A549 (cell line): Measurements from ENCODE around the gene UNKL. TPM values are rescaled to one million over a fixed set of nuclear protein-coding genes. Genes with fewer than 3 reads are reported as not detected.

ENCODE experiments used
- ATAC-seq, 2 experiments: fragments of 200-7000 bp in 1 of 2; fragments of >200 bp in 1 of 2; cut with Nextera tagmentation in 1 of 2; cut with Tn5 transposase in 1 of 2; 3 replicates each; pipeline versions ENCODE4 v1.8.0 to v1.9.1; 2018 to 2020; ENCODE audit warnings: mild to moderate bottlenecking in 1 of 2, moderate library complexity in 1 of 2
- CTCF ChIA-PET: fragments of 300-600 bp; sonication (Branson Sonifier 250); formaldehyde crosslinking; extraction: SDS; loops from one replicate; lab custom pipeline; 2021; ENCODE audit warnings: antibody characterized with exemption, inconsistent platforms; lab: Yijun Ruan, JAX
- POLR2A ChIA-PET: fragments of 350-600 bp; formaldehyde crosslinking; extraction: SDS; loops from one replicate; lab custom pipeline; 2021; ENCODE audit warnings: antibody characterized with exemption, inconsistent platforms; lab: Yijun Ruan, JAX
- DNase-seq, 2 experiments: peaks; one replicate each; pipeline versions ENCODE4 v3.0.0 to v3.0.0-alpha.2; 2011 to 2016; ENCODE audit warnings: low read depth in 1 of 2, low spot score in 1 of 2
- FAIRE-seq: peaks from 2 replicates; lab custom pipeline; 2011; peaks lifted over from hg19 to GRCh38; lab: Jason Lieb, UNC
- H3K27ac ChIP-seq, 2 experiments: fragments of >200 bp; sonication (Bioruptor Twin); formaldehyde crosslinking; 3 replicates each; pipeline ENCODE4 v1.5.1; 2016 to 2017
- H3K4me1 ChIP-seq: fragments of >200 bp; sonication (Bioruptor Twin); formaldehyde crosslinking; 3 replicates; pipeline ENCODE4 v1.6.1; 2016
- H3K4me2 ChIP-seq: fragments of >200 bp; sonication (Bioruptor Twin); formaldehyde crosslinking; 3 replicates; pipeline ENCODE4 v1.6.1; 2016
- H3K4me3 ChIP-seq: fragments of >200 bp; sonication (Bioruptor Twin); formaldehyde crosslinking; 3 replicates; pipeline ENCODE4 v1.5.1; 2016
- H3K9me3 ChIP-seq: fragments of >200 bp; sonication (Bioruptor Twin); formaldehyde crosslinking; 3 replicates; pipeline ENCODE4 v1.6.1; 2016
- CBX2 ChIP-seq: fragments of 200-600 bp; sonication (generic); IDR thresholded peaks from 2 replicates; pipeline ENCODE4 v1.6.1; 2016; ENCODE audit warnings: low read depth, mild to moderate bottlenecking, borderline replicate concordance
- ELK1 ChIP-seq: fragments of 150-350 bp; IDR thresholded peaks from 2 replicates; pipeline ENCODE4 v1.6.1; 2014; ENCODE audit warnings: low read depth, mild to moderate bottlenecking, low read length
- FOSB ChIP-seq: fragments of 250-450 bp; sonication (Bioruptor Pico); IDR thresholded peaks from 2 replicates; pipeline ENCODE4 v1.5.0; 2020; ENCODE audit warnings: mild to moderate bottlenecking, moderate library complexity
- FOSL2 ChIP-seq, 2 experiments: fragments of 450-650 bp in 1 of 2; fragments of >200 bp in 1 of 2; sonication (Bioruptor Twin) in 1 of 2; formaldehyde crosslinking; IDR thresholded peaks; 2 replicates each; pipeline versions ENCODE4 v1.5.0 to v1.6.1; 2016 to 2020; ENCODE audit warnings: mild to moderate bottlenecking in 1 of 2, moderate library complexity in 1 of 2
- JUNB ChIP-seq: fragments of >200 bp; sonication (Bioruptor Twin); formaldehyde crosslinking; IDR thresholded peaks from 2 replicates; pipeline ENCODE4 v1.6.1; 2016
- NR3C1 ChIP-seq: fragments of >200 bp; sonication (Bioruptor Twin); formaldehyde crosslinking; IDR thresholded peaks from 3 replicates; pipeline ENCODE4 v1.6.1; 2017
- RCOR1 ChIP-seq: fragments of 150-350 bp; IDR thresholded peaks from 2 replicates; pipeline ENCODE4 v1.6.1; 2014; ENCODE audit warnings: antibody characterized with exemption, low read length, low read depth
- TP53 ChIP-seq: fragments of 250-450 bp; sonication (Bioruptor Pico); IDR thresholded peaks from 2 replicates; pipeline ENCODE4 v1.5.0; 2021; ENCODE audit warnings: mild to moderate bottlenecking, moderate library complexity
- ZC3H11A ChIP-seq: fragments of 450-650 bp; IDR thresholded peaks from 2 replicates; pipeline ENCODE4 v1.6.1; 2014; ENCODE audit warnings: antibody characterized with exemption, mild to moderate bottlenecking
- WGBS: methylation state at CpG from one replicate; pipeline ENCODE4 v1.1.6; 2017; ENCODE audit errors: missing lambda C conversion rate; 5-methylcytosine and 5-hydroxymethylcytosine counted together
- polyA plus RNA-seq, 4 experiments: library from polyadenylated mRNA; depleted of rRNA in 3 of 4; stranded (reverse); fragments of >200 nt; fragmentation: RNase III in 1 of 4; extraction: RNeasy Plus Mini Kit Qiagen cat#74134 plus additional on column Dnase treatment in 1 of 4; gene quantifications; 2 replicates in 3 of 4; 3 replicates in 1 of 4; pipeline ENCODE4 v1.2.3, GENCODE V29; 2011 to 2017
- TF ChIP-seq, protein P1 (sequence below): fragments of 250-450 bp; sonication (Bioruptor Pico); IDR thresholded peaks from 2 replicates; pipeline ENCODE4 v1.5.0; 2021; ENCODE audit warnings: mild to moderate bottlenecking, moderate library complexity, borderline replicate concordance

The UNKL gene
- polyA plus RNA-seq, 2 of the 4 experiments (the other 2 are of a cell fraction) = 20.7 to 37.6 TPM

DNA sequence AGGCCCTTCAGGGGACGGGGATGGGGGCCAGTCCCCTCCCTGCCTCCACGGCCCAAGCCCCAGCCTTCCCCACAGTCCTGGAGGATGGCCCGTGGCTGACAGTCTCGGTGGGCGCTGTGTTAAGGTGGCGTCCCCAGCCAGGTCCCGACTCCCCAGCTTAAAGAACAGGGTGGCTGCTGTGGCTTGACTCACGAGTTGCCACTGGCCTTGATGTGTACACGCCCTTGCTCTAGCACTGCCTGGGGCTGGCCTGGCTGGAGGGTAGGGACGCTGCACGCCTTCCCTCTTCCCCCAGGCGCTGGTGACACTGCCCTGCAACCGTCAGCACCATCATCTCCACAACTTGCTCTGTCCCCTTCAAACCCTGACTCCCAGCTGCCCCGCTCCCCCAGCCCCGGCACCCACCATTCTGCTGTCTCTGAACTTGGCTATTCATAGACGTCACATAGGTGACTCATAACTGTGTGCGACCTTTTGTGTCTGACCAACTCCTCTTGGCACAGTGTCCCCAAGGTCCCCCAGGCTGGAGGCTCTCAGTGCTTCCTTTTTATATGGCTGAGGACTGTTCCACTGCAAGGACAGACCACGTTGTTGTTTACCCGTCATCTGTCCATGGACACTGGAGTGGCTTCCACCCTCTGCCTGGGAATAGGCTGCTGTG is 56.5 kb downstream of the UNKL start:
- FAIRE-seq = no peak
- WGBS = 43% methylated on average over 18 of the region's 19 CpGs
- CTCF ChIA-PET = interaction anchor here (1.2 to 9.1 kb wide), 3 partner anchors 10 to 22 kb away, joined by 3 to 127 read pairs (median 5); no protein-coding TSS in a partner anchor
- ATAC-seq = peak; percentile 52 to 57
- Histone ChIP-seq H3K4me2 (peak overlapping the region; percentile 45), H3K27ac (peak overlapping the region; percentile 31 to 64; a peak in 3 of 6 replicates), H3K4me3 (no peak overlapping the region), H3K4me1 (peaks cover 25% of the 10 kb centered on the region), H3K9me3 (no peaks in the 10 kb centered on the region)
- DNase-seq = peak in 1 of 2 experiments; percentile 44
- TF ChIP-seq FOSL2 (IDR thresholded peaks at IDR 0.05) = no peak
- TF ChIP-seq FOSL2 (CRISPR knock-in tag; IDR thresholded peaks at IDR 0.05) = peak; percentile 56; the same call in 1 of the 2 replicates
- no peak for TF ChIP-seq TP53 (CRISPR knock-in tag)
- TF ChIP-seq, all 56 proteins: peak for 1
- POLR2A ChIA-PET = no interaction called here

GRCh38 chr16:1356061-1356900 is 58.2 kb downstream of the UNKL start:
- FAIRE-seq = no peak
- no peak overlapping the region for H3K4me2 ChIP-seq
- peaks cover 25% of the 10 kb centered on the region for H3K4me1 ChIP-seq
- CTCF ChIA-PET = interaction anchor here (0.6 to 2.1 kb wide), 7 partner anchors 7 to 56 kb away, joined by 3 to 5 read pairs (median 4); no protein-coding TSS in a partner anchor
- no peak overlapping the region for H3K27ac ChIP-seq
- POLR2A ChIA-PET = no interaction called here
- TF ChIP-seq JUNB = no peak
- TF ChIP-seq, all 56 proteins: peak for 0
- ATAC-seq (peak; percentile 20 to 39; a peak in 3 of 6 replicates), DNase-seq (no peak)
- H3K4me3 ChIP-seq = no peak overlapping the region
- WGBS = 89% methylated on average over 20 of the region's 33 CpGs
- H3K9me3 ChIP-seq = no peaks in the 10 kb centered on the region

DNA sequence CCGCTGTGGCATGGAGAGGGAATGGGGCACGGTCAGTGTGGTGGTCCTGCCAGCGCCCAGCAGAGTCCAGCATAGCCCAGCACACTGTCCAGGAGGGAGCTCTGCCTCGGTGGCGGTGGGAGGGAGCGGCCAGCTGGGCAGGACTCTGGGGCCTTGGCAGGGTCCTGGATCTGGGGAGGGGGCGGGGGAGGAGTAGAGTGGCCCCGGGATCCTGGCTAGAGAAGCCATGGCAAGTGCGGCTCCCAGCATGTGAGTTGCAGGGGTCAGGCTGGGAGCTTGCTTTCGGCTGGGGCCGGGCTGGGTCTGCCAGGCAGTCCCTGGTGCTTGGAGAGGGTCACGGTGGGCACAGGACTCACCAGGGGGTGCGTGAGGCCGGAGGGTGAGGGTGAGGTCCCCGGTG is 58.9 kb downstream of the UNKL start:
- 92% methylated on average over 10 of the region's 15 CpGs for WGBS
- CTCF ChIA-PET = interaction anchor here (1.0 to 1.5 kb wide), 6 partner anchors 8 to 23 kb away, joined by 3 to 5 read pairs (median 4); no protein-coding TSS in a partner anchor
- DNase-seq = no peak
- Histone ChIP-seq H3K27ac (no peak overlapping the region), H3K4me1 (peaks cover 29% of the 10 kb centered on the region), H3K9me3 (no peaks in the 10 kb centered on the region), H3K4me3 (no peak overlapping the region), H3K4me2 (no peak overlapping the region)
- POLR2A ChIA-PET = no interaction called here
- ATAC-seq = no peak
- TF ChIP-seq, protein P1, sequence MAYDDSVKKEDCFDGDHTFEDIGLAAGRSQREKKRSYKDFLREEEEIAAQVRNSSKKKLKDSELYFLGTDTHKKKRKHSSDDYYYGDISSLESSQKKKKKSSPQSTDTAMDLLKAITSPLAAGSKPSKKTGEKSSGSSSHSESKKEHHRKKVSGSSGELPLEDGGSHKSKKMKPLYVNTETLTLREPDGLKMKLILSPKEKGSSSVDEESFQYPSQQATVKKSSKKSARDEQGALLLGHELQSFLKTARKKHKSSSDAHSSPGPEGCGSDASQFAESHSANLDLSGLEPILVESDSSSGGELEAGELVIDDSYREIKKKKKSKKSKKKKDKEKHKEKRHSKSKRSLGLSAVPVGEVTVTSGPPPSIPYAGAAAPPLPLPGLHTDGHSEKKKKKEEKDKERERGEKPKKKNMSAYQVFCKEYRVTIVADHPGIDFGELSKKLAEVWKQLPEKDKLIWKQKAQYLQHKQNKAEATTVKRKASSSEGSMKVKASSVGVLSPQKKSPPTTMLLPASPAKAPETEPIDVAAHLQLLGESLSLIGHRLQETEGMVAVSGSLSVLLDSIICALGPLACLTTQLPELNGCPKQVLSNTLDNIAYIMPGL (CRISPR knock-in tag) = no peak
- no peak for TF ChIP-seq RCOR1
- no peak for FAIRE-seq

DNA sequence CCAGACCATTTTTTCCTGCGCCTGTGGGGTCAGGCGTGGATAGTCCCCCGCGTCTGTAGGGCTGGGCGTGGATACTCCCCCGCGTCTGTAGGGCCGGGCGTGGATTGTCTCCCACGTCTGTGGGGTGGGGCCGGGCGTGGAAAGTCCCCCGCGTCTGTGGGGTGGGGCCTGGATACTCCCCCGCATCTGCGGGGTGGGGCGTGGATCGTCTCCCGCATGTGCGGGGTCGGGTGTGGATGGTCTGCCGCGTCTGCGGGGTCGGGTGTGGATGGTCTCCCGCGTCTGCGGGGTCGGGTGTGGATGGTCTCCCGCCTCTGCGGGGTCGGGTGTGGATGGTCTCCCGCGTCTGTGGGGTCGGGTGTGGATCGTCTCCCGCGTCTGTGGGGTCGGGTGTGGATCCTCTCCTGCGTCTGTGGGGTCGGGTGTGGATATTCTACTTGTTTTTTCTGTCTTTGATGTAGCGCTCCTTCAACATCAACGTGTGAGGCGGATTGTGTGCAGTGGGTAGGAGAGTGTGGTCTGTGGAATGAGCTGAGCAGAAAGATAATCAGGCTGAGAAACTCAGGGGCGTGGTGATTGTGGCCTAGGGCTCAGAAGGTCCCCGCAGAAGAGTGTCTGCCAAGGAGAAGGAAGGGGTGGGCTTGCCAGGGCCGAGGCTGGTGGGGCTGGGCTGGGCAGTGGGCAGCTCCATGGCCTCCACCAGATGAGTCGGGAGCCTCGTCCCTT is 59.5 kb downstream of the UNKL start:
- ChIA-PET POLR2A (no interaction called here), CTCF (interaction anchor here (1.0 to 1.5 kb wide), 6 partner anchors 8 to 24 kb away, joined by 3 to 5 read pairs (median 4); no protein-coding TSS in a partner anchor)
- WGBS = 81% methylated on average over 45 of the region's 49 CpGs
- DNase-seq (no peak), ATAC-seq (no peak), FAIRE-seq (no peak)
- H3K4me2 ChIP-seq = no peak overlapping the region
- TF ChIP-seq ELK1 = no peak
- TF ChIP-seq CBX2 = no peak
- TF ChIP-seq FOSB (CRISPR knock-in tag) = no peak
- no peak for TF ChIP-seq ZC3H11A
- TF ChIP-seq NR3C1 = no peak
- H3K27ac ChIP-seq = no peak overlapping the region
- peaks cover 32% of the 10 kb centered on the region for H3K4me1 ChIP-seq
- H3K9me3 ChIP-seq = no peaks in the 10 kb centered on the region
- no peak overlapping the region for H3K4me3 ChIP-seq
